Measurements from ENCODE around the gene SLC38A11. TPM values are rescaled to one million over a fixed set of nuclear protein-coding genes. Genes with fewer than 3 reads are reported as not detected.
A peak's percentile ranks its signal among the peaks of the same experiment; 100 is the strongest.

SLC38A11 gene
- total and polyA plus RNA-seq, 2 of the 13 experiments (the other 11 are each of a cell fraction or from before 2014, with no cell fraction given), result 14.0 to 14.3 TPM

- TF ChIP-seq ZMAT5 (CRISPR knock-in tag; IDR thresholded peaks at IDR 0.05; ENCODE audit: borderline replicate concordance, low read depth), result no peak
- TF ChIP-seq NR2F6 (IDR thresholded peaks at IDR 0.05), result peak; percentile 16; the same call in 1 of the 2 replicates
- TF ChIP-seq NR2F6 (CRISPR knock-in tag; IDR thresholded peaks at IDR 0.05), result no peak
- TF ChIP-seq ZBTB4 (CRISPR knock-in tag; IDR thresholded peaks at IDR 0.05; ENCODE audit: borderline replicate concordance), result no peak
- TF ChIP-seq ZFY (CRISPR knock-in tag; IDR thresholded peaks at IDR 0.05), result peak; percentile 20; the same call in 1 of the 2 replicates
Observed at GRCh38 chr2:164882276-164882675, 73.0 kb downstream of the SLC38A11 start (continued).

GRCh38 chr2:164881524-164881923, 73.8 kb downstream of the SLC38A11 start:
- no peak overlapping the region for H3K9ac ChIP-seq (ENCODE audit: insufficient read depth, low read depth, low read length)
- ATAC-seq, result no peak
- H4K20me1 ChIP-seq (ENCODE audit: insufficient read depth, low read length), result no peaks in the 10 kb centered on the region
- H3K4me3 ChIP-seq (replicated peaks in 1 of 3; ENCODE audit: insufficient read depth in 1 of 3, low read depth in 2 of 3, low read length in 3 of 3), result no peak overlapping the region
- ChIA-PET POLR2A (no interaction called here), CTCF (ENCODE audit: low intra/inter-chr PET ratio, low total read pairs) (no interaction called here)
- no peak for FAIRE-seq
- no peak overlapping the region for H2AFZ ChIP-seq (ENCODE audit: low read length)
- intact Hi-C loops (cut with micrococcal nuclease; ENCODE audit: unreplicated experiment), result no loop called here
- 0 out of 2 replicates have a peak, but pooled peaks have one; percentile 6 for TF ChIP-seq ZNF547 (CRISPR knock-in tag; IDR thresholded peaks at IDR 0.05)
- no peak for TF ChIP-seq SP4 (CRISPR knock-in tag; IDR thresholded peaks at IDR 0.05)
- TF ChIP-seq AHDC1 (CRISPR knock-in tag; IDR thresholded peaks at IDR 0.05; ENCODE audit: borderline replicate concordance), result no peak
- TF ChIP-seq ZNF383 (CRISPR knock-in tag; IDR thresholded peaks at IDR 0.05; ENCODE audit: borderline replicate concordance), result no peak
- TF ChIP-seq ZNF205 (CRISPR knock-in tag; IDR thresholded peaks at IDR 0.05), result no peak
- TF ChIP-seq TEAD3 (CRISPR knock-in tag; optimal IDR thresholded peaks at IDR 0.05; ENCODE audit: borderline replicate concordance), result peak; percentile 25
- TF ChIP-seq TFDP2 (CRISPR knock-in tag; IDR thresholded peaks at IDR 0.05), result no peak
- peaks cover 2% of the 10 kb centered on the region for H3K79me2 ChIP-seq (ENCODE audit: insufficient read depth, low read length)
- H3K9me3 ChIP-seq (ENCODE audit: low read length), result no peaks in the 10 kb centered on the region
- DNase-seq (ENCODE audit: low spot score), result no peak
- H3K36me3 ChIP-seq (replicated peaks in 1 of 2; ENCODE audit: control insufficient read depth in 1 of 2, insufficient read depth in 2 of 2, low read length in 2 of 2), result no peaks in the 10 kb centered on the region
- no peak overlapping the region for H3K4me2 ChIP-seq (ENCODE audit: low read depth, low read length)
- H3K27me3 ChIP-seq (ENCODE audit: control insufficient read depth in 1 of 2, insufficient read depth in 2 of 2, low read length in 2 of 2), result no peaks in the 10 kb centered on the region
- in situ Hi-C loops (cut with HindIII; ENCODE audit: extremely low pct_ligation_motif_present, low pct_unique_long_range_greater_than_20kb), result no loop called here
- H3K27ac ChIP-seq (ENCODE audit: extremely low read length, insufficient read depth, low read length), result peak overlapping the region; percentile 30
- BruUV-seq (replicated peaks), result no TSS peak
- H3K4me1 ChIP-seq (ENCODE audit: insufficient read depth, low read length), result peaks cover 67% of the 10 kb centered on the region
- 95% methylated on average over 1 of the region's 1 CpG for WGBS (ENCODE audit: low lambda C conversion rate)

Measured in HepG2 (cell line).